HepG2 (cell line): Measurements from ENCODE around the gene C15orf62. TPM values are rescaled to one million over a fixed set of nuclear protein-coding genes. Genes with fewer than 3 reads are reported as not detected.

Source experiments
- ATAC-seq: fragments of 200-7000 bp; cut with Tn5 transposase; 3 replicates; pipeline ENCODE4 v1.9.1; 2020; ENCODE audit warnings: mild to moderate bottlenecking, moderate library complexity
- BruUV-seq: library from RNA; stranded (reverse); fragments of 400-500 nt; replicated peaks from 2 replicates; lab custom pipeline; 2021; lab: Mats Ljungman, UMichigan
- CTCF ChIA-PET: fragments of 300-600 bp; formaldehyde crosslinking; extraction: SDS; loops from one replicate; lab custom pipeline; 2021; ENCODE audit warnings: low total read pairs, inconsistent platforms, low intra/inter-chr PET ratio; lab: Yijun Ruan, JAX
- POLR2A ChIA-PET: fragments of 350-600 bp; sonication (Branson Sonifier 250); formaldehyde crosslinking; loops from one replicate; lab custom pipeline; 2020; ENCODE audit warnings: antibody characterized with exemption, inconsistent platforms; lab: Yijun Ruan, JAX
- DNase-seq: peaks from one replicate; pipeline ENCODE4 v3.0.0-alpha.2; 2015; ENCODE audit warnings: low spot score
- FAIRE-seq: peaks from 3 replicates; lab custom pipeline; 2011; peaks lifted over from hg19 to GRCh38; lab: Jason Lieb, UNC
- H2AFZ ChIP-seq: one replicate; pipeline ENCODE4 v1.6.1; 2011; ENCODE audit warnings: low read length, inconsistent platforms
- H3K27ac ChIP-seq: fragments of 300-600 bp; 3 replicates; pipeline ENCODE4 v1.8.0; 2011; ENCODE audit warnings: mixed run types, mild to moderate bottlenecking, mixed read lengths, low read length, inconsistent platforms; ENCODE audit not compliant: insufficient read depth; ENCODE audit errors: extremely low read length
- H3K27me3 ChIP-seq, 2 experiments: fragments of 200-600 bp in 1 of 2; 2 replicates in 1 of 2; 3 replicates in 1 of 2; pipeline versions ENCODE4 v1.6.0 to v1.8.0; 2011; ENCODE audit warnings: low read length in 2 of 2, mild to moderate bottlenecking in 2 of 2, moderate library complexity in 2 of 2, inconsistent platforms in 1 of 2; ENCODE audit not compliant: insufficient read depth in 2 of 2, control insufficient read depth in 1 of 2
- H3K36me3 ChIP-seq, 2 experiments: fragments of 200-600 bp in 1 of 2; replicated peaks in 1 of 2; 2 replicates in 1 of 2; 3 replicates in 1 of 2; pipeline versions ENCODE4 v1.5.1 to v1.8.0; 2011; ENCODE audit warnings: low read length in 2 of 2, inconsistent platforms in 1 of 2; ENCODE audit not compliant: insufficient read depth in 2 of 2, control insufficient read depth in 1 of 2
- H3K4me1 ChIP-seq: 2 replicates; pipeline ENCODE4 v1.5.1; 2012; ENCODE audit warnings: low read length, inconsistent platforms; ENCODE audit not compliant: insufficient read depth
- H3K4me2 ChIP-seq: 2 replicates; pipeline ENCODE4 v1.6.0; 2011; ENCODE audit warnings: low read depth, low read length, inconsistent platforms
- H3K4me3 ChIP-seq, 3 experiments: fragments of 200-600 bp in 1 of 3; sonication (generic), shearing (Covaris generic) in 1 of 3; replicated peaks in 1 of 3; 2 replicates each; pipeline ENCODE4 v1.5.1; 2011 to 2016; ENCODE audit warnings: low read length in 3 of 3, inconsistent platforms in 2 of 3, low read depth in 2 of 3, mild to moderate bottlenecking in 2 of 3, control low read depth in 1 of 3, mixed read lengths in 1 of 3; ENCODE audit not compliant: insufficient read depth in 1 of 3
- H3K79me2 ChIP-seq: one replicate; pipeline ENCODE4 v1.6.1; 2011; ENCODE audit warnings: low read length, inconsistent platforms; ENCODE audit not compliant: insufficient read depth
- H3K9ac ChIP-seq: 2 replicates; pipeline ENCODE4 v1.6.0; 2011; ENCODE audit warnings: mild to moderate bottlenecking, low read depth, low read length, inconsistent platforms; ENCODE audit not compliant: insufficient read depth
- H3K9me3 ChIP-seq: 2 replicates; pipeline ENCODE4 v1.5.1; 2012; ENCODE audit warnings: mild to moderate bottlenecking, low read length
- H4K20me1 ChIP-seq: 2 replicates; pipeline ENCODE4 v1.6.0; 2011; ENCODE audit warnings: inconsistent platforms, mild to moderate bottlenecking, low read length, moderate library complexity; ENCODE audit not compliant: insufficient read depth
- ATF6 ChIP-seq: sonication (generic); formaldehyde crosslinking; conservative IDR thresholded peaks from 2 replicates; pipeline ENCODE4 v1.4.0; 2020; ENCODE audit warnings: missing genetic modification reagents
- IRX3 ChIP-seq: sonication (generic); formaldehyde crosslinking; IDR thresholded peaks from 2 replicates; pipeline ENCODE4 v1.8.1; 2023; ENCODE audit warnings: mild to moderate bottlenecking, low read depth, missing genetic modification reagents, borderline replicate concordance
- MAFF ChIP-seq: IDR thresholded peaks from 2 replicates; pipeline ENCODE4 v1.6.1; 2011; ENCODE audit warnings: low read depth, low read length, improper control_type of control experiment
- MAFK ChIP-seq, 2 experiments: IDR thresholded peaks in 1 of 2; conservative IDR thresholded peaks in 1 of 2; 2 replicates each; pipeline ENCODE4 v1.6.1; 2011; ENCODE audit warnings: improper control_type of control experiment in 2 of 2, low read length in 2 of 2
- PLRG1 ChIP-seq: fragments of 450-650 bp; conservative IDR thresholded peaks from 2 replicates; pipeline ENCODE4 v1.6.1; 2016
- RFX5 ChIP-seq: IDR thresholded peaks from 2 replicates; pipeline ENCODE4 v1.6.1; 2011; ENCODE audit warnings: low read depth, low read length, improper control_type of control experiment
- TMF1 ChIP-seq: sonication (generic); formaldehyde crosslinking; IDR thresholded peaks from 2 replicates; pipeline ENCODE4 v1.8.1; 2022; ENCODE audit warnings: low read depth, missing genetic modification reagents
- TSC22D2 ChIP-seq: sonication (generic); formaldehyde crosslinking; IDR thresholded peaks from 2 replicates; pipeline ENCODE4 v1.5.1; 2020; ENCODE audit warnings: missing genetic modification reagents, mild to moderate bottlenecking, borderline replicate concordance
- ZBTB20 ChIP-seq: sonication (generic); formaldehyde crosslinking; IDR thresholded peaks from 2 replicates; pipeline ENCODE4 v1.8.1; 2023; ENCODE audit warnings: missing genetic modification reagents, low read depth, mild to moderate bottlenecking, borderline replicate concordance
- WGBS: methylation state at CpG from one replicate; pipeline ENCODE4 v1.1.6; 2017; ENCODE audit warnings: low lambda C conversion rate; 5-methylcytosine and 5-hydroxymethylcytosine counted together
- in situ Hi-C: cut with HindIII; loops from 2 replicates; pipeline ENCODE4 v1.10.0; 2017; ENCODE audit warnings: low pct_unique_long_range_greater_than_20kb; ENCODE audit not compliant: extremely low pct_ligation_motif_present
- intact Hi-C: fragments of 100-400 bp; cut with micrococcal nuclease; formaldehyde crosslinking; loops from one replicate; pipeline ENCODE4 v1.10.0; 2022; ENCODE audit not compliant: unreplicated experiment
- polyA plus RNA-seq, 8 experiments: library from polyadenylated mRNA; depleted of rRNA in 3 of 8; stranded (reverse) in 7 of 8; unstranded in 1 of 8; fragments of >200 nt; fragmentation: Illumina TruSeq in 4 of 8; extraction: Trizol in 4 of 8; gene quantifications; 2 replicates each; pipeline versions ENCODE4 v1.2.1 to v1.2.3, GENCODE V29; 2011 to 2016; ENCODE audit warnings: low read depth in 4 of 8, missing spikeins in 1 of 8, mixed read lengths in 1 of 8; ENCODE audit not compliant: insufficient read depth in 1 of 8
- total RNA-seq, 5 experiments: library from RNA; depleted of rRNA; stranded (reverse); fragments of >200 nt; fragmentation: Illumina TruSeq; extraction: Trizol; gene quantifications; 2 replicates each; pipeline ENCODE4 v1.2.3, GENCODE V29; 2016; ENCODE audit warnings: low read depth in 1 of 5

C15orf62 gene
- total and polyA plus RNA-seq, 2 of the 13 experiments (the other 11 are each of a cell fraction or from before 2014, with no cell fraction given): 0.51 to 1.1 TPM

- no peaks in the 10 kb centered on the region for H3K79me2 ChIP-seq
- H3K4me1 ChIP-seq: no peaks in the 10 kb centered on the region
- FAIRE-seq (no peak), DNase-seq (no peak), ATAC-seq (no peak)
- POLR2A ChIA-PET: interaction anchor here (0.5 kb wide), 1 partner anchor 61 kb away, joined by 4 read pairs; no protein-coding TSS in a partner anchor
- no peaks in the 10 kb centered on the region for H4K20me1 ChIP-seq
- H2AFZ ChIP-seq: no peak overlapping the region
- no peak overlapping the region for H3K4me2 ChIP-seq
- no peak overlapping the region for H3K9ac ChIP-seq
- no peak overlapping the region for H3K27ac ChIP-seq
- H3K36me3 ChIP-seq: peaks cover 8 to 11% of the 10 kb centered on the region in 2 experiments
- CTCF ChIA-PET: no interaction called here
- no peaks in the 10 kb centered on the region for H3K9me3 ChIP-seq
- WGBS: 92% methylated on average over 4 of the region's 4 CpGs
- intact Hi-C loops: no loop called here
- H3K27me3 ChIP-seq: no peaks in the 10 kb centered on the region
- H3K4me3 ChIP-seq: no peak overlapping the region
- no peak for TF ChIP-seq TMF1 (CRISPR knock-in tag)
- TF ChIP-seq ATF6 (CRISPR knock-in tag): no peak
- BruUV-seq: no TSS peak
- in situ Hi-C loops: no loop called here
Observed at GRCh38 chr15:40815042-40815698, 45.4 kb downstream of the C15orf62 start.

- Histone ChIP-seq H3K27ac (no peak overlapping the region), H3K36me3 (0 out of 5 replicates have a peak, but pooled peaks cover 0 to 1% of the 10 kb centered on the region in 2 experiments), H3K4me1 (peaks cover 11% of the 10 kb centered on the region), H3K79me2 (no peaks in the 10 kb centered on the region), H2AFZ (no peak overlapping the region), H4K20me1 (no peaks in the 10 kb centered on the region), H3K4me3 (no peak overlapping the region), H3K9me3 (no peaks in the 10 kb centered on the region), H3K9ac (no peak overlapping the region), H3K27me3 (no peaks in the 10 kb centered on the region), H3K4me2 (no peak overlapping the region)
- WGBS: 47% methylated on average over 7 of the region's 7 CpGs
- ATAC-seq (no peak), DNase-seq (no peak), FAIRE-seq (no peak)
- no TSS peak for BruUV-seq
- CTCF ChIA-PET: no interaction called here
- peak; percentile 77 to 83 for TF ChIP-seq MAFK (conservative IDR thresholded peaks at IDR 0.05 in 1 of 2, IDR thresholded peaks at IDR 0.05 in 1 of 2; ENCODE audit: low read length in 2 of 2)
- TF ChIP-seq PLRG1: no peak
- no peak for TF ChIP-seq TSC22D2
- TF ChIP-seq MAFF: peak; percentile 69
- no peak for TF ChIP-seq IRX3
- no peak for TF ChIP-seq ZBTB20 (CRISPR knock-in tag)
- no peak for TF ChIP-seq RFX5
- POLR2A ChIA-PET: interaction anchor here (1.0 kb wide), 1 partner anchor 124 kb away, joined by 3 read pairs; the partner anchor contains the start of gene RAD51
- in situ Hi-C loops: no loop called here
- intact Hi-C loops: no loop called here
Observed at GRCh38 chr15:40819048-40819447, 49.3 kb downstream of the C15orf62 start.
